ENCODE measurements around the gene TSSC4.

Gene TSSC4

GRCh38 chr11:2415601-2416380 lies 15.2 kb downstream of the TSSC4 start:
- DNase-seq = no peak

GRCh38 chr11:2416765-2417164 lies 16.2 kb downstream of the TSSC4 start:
- DNase-seq = no peak

- DNase-seq = no peak
These were observed 17.5 kb downstream of the TSSC4 start for GRCh38 chr11:2417856-2418692.

GRCh38 chr11:2418693-2419360 lies 18.3 kb downstream of the TSSC4 start:
- DNase-seq = no peak

- peak in 39 of 51 donors; percentile 5 to 76 (median 46) for DNase-seq
These were observed 19.3 kb downstream of the TSSC4 start for GRCh38 chr11:2419638-2420501.

GRCh38 chr11:2420502-2421225 lies 20.1 kb downstream of the TSSC4 start:
- peak in 45 of 51 donors; percentile 7 to 75 (median 46) for DNase-seq

GRCh38 chr11:2421226-2421994 lies 20.9 kb downstream of the TSSC4 start:
- no peak for DNase-seq

- DNase-seq = no peak
These were observed 21.4 kb downstream of the TSSC4 start for GRCh38 chr11:2421996-2422395.

GRCh38 chr11:2422461-2423156 lies 22.1 kb downstream of the TSSC4 start:
- no peak for DNase-seq

- no peak for DNase-seq
These were observed 22.8 kb downstream of the TSSC4 start for GRCh38 chr11:2423157-2424025.

GRCh38 chr11:2424811-2425495 lies 24.4 kb downstream of the TSSC4 start:
- DNase-seq = no peak

GRCh38 chr11:2425506-2425905 lies 25.0 kb downstream of the TSSC4 start:
- DNase-seq = no peak

- DNase-seq = no peak
These were observed 25.7 kb downstream of the TSSC4 start for GRCh38 chr11:2426221-2426620.

- no peak for DNase-seq
These were observed 26.4 kb downstream of the TSSC4 start for GRCh38 chr11:2426826-2427521.

- no peak for DNase-seq
These were observed 27.3 kb downstream of the TSSC4 start for GRCh38 chr11:2427721-2428321.

GRCh38 chr11:2428322-2428795 lies 27.8 kb downstream of the TSSC4 start:
- peak in 35 of 51 donors; percentile 4 to 74 (median 32) for DNase-seq
